Cardiac septum (tissue), 1 donor: ENCODE data around the gene KCNC3. TPM values are rescaled to one million over a fixed set of nuclear protein-coding genes. Genes with fewer than 3 reads are reported as not detected.

Experiments
- DNase-seq: peaks from one replicate; pipeline ENCODE4 v3.0.0-alpha.2; 2020; ENCODE audit warnings: low spot score
- intact Hi-C: fragments of 100-400 bp; cut with DNase I; formaldehyde crosslinking; loops from one replicate; pipeline ENCODE4 v1.14.0; 2022
- total RNA-seq: library from RNA; stranded (reverse); fragmentation: NEBNext Ultra II Directional; extraction: Animal tissue kit (Norgen Biotek cat#: 25700); gene quantifications from one replicate; pipeline ENCODE4 v1.2.1, GENCODE V29; 2021
- donor health status: DM: no; HTN: no; CAD: no.

The KCNC3 gene
- total RNA-seq, 1 donor from 2014 or later, result 3.8 TPM

DNA sequence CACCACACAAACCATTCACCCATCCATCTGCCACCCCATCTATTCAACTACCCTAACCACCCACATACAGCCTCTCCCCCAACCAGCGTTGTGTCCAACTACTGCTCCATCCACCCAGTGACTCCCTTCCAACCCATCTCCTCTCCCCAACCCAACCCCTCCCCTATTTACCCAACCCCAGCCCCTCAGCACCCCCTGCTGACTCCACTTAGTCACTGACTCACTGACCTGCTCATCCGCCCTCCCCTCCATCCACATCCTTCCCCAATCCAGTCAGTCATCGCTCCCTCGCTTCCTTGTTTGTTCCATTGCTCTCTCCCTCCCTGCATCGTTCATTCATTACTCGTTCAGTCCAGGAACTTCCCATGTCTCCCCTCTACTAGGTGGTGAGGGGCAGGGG, 39.2 kb downstream of the KCNC3 start:
- no peak for DNase-seq
- intact Hi-C loops, result no loop called here

DNA sequence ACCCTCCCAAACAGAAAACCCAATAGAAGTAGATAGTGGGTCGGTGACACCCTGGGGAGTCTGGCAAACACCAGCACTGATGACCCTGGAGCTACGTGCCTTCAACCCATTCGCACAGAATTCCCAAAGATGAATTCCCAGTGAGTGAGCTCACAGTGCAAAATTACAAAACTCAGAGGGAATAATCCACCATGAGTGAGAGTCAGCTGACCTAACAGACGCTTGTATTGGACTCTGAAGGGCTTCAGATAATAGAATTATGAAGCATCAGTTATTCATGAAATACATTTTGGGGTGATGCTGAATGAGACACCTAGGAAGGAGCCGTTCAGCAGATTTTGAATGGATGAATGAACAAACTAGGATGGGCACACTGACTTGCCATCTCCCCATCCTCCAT, 40.2 kb downstream of the KCNC3 start:
- intact Hi-C loops, result no loop called here
- DNase-seq, result no peak

DNA sequence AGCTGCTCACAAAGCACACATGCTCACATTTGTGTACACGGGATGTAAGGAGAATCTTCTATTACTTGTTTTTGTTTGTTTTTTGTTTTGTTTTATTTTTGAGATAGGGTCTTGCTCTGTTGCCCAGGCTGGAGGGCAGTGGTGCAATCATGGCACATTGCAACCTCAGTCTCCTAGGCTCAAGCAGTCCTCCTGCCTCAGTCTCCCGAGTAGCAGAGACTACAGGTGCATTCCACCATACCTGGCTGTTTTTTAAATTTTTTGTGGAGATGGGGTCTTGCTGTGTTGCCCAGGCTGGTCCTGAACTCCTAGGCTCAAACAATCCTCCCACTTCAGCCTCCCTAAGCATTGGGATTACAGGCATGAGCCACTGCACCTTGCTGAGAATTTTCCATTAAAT, 41.8 kb downstream of the KCNC3 start:
- DNase-seq, result no peak
- intact Hi-C loops, result no loop called here

DNA sequence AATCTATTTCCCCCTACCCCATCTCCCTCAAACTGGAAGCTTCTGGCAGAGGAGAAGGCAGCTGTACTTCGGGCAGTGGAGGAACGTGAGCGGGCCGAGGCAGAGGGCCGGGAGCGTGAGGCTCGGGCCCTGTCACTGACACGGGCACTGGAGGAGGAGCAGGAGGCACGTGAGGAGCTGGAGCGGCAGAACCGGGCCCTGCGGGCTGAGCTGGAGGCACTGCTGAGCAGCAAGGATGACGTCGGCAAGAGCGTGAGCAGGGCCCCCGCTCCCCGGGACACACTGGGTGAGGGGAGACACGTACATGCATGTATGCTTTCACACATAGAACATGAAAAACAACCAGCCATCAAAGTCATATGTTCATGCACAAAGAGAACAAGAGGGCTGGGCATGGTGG, 42.7 kb downstream of the KCNC3 start:
- no peak for DNase-seq
- intact Hi-C loops, result no loop called here

DNA sequence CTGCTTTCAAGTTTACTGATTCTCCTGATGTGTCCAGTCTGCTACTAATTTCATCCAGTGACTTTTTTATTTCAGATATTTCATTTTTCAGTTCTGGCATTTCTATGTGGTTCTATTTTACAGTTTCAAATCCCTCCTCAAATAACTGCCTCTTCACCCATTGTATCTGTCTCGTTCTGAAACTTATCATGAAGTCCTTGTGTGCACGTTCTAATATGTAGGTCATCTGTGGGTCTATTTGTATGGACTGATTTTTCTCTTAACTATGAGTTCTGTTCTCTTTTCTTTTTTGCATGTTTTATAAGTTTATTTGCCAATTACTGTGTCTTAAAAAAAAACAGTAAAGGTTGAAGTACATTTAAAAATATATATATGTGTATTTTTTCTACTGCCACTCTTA, 43.3 kb downstream of the KCNC3 start:
- intact Hi-C loops, result no loop called here
- no peak for DNase-seq

DNA sequence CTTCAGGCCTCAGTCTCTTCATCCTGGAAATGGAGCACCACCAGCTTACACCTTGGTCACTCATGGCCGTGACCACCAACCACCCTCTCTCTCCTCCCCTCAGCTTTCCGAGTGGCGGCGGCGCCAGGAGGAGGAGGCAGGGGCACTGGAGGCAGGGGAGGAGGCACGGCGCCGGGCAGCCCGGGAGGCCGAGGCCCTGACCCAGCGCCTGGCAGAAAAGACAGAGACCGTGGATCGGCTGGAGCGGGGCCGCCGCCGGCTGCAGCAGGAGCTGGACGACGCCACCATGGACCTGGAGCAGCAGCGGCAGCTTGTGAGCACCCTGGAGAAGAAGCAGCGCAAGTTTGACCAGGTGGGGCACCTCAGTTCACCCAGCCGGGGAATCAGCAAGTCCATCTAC, 47.7 kb downstream of the KCNC3 start:
- intact Hi-C loops, result no loop called here
- DNase-seq, result no peak

DNA sequence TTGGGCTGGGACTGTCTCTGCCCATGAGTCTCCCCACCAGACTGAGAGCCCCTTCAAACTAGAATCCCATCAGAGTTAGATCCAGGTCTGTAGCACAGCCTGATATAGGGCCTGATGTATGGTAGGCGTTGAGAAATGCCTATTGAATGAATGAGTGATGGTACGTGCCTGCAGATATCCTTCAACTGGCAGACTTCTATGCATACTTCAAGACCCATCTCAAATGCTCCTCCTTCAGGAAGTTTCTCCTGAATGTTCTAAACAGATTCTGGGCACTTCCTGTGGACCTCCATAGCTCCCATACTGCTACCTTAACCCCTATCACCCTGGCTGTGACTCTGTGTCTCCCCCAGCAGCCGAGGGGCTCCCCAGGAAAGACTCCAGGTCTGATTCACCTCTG, 48.2 kb downstream of the KCNC3 start:
- intact Hi-C loops, result no loop called here

DNA sequence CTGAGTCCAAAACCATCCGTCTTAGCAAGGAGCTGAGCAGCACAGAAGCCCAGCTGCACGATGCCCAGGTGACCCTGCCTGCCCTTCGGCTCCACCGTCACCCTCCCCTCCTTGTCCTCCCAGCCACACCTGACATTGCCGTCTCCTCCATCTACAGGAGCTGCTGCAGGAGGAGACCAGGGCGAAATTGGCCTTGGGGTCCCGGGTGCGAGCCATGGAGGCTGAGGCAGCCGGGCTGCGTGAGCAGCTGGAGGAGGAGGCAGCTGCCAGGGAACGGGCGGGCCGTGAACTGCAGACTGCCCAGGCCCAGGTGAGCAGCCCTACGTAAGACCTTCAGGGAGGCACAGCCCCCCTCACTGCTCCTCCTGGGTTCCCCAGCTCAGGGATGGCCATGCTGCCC, 49.1 kb downstream of the KCNC3 start:
- intact Hi-C loops, result no loop called here
- no peak for DNase-seq

More for the DNA sequence above, 48.2 kb downstream of the KCNC3 start:
- no peak for DNase-seq

DNA sequence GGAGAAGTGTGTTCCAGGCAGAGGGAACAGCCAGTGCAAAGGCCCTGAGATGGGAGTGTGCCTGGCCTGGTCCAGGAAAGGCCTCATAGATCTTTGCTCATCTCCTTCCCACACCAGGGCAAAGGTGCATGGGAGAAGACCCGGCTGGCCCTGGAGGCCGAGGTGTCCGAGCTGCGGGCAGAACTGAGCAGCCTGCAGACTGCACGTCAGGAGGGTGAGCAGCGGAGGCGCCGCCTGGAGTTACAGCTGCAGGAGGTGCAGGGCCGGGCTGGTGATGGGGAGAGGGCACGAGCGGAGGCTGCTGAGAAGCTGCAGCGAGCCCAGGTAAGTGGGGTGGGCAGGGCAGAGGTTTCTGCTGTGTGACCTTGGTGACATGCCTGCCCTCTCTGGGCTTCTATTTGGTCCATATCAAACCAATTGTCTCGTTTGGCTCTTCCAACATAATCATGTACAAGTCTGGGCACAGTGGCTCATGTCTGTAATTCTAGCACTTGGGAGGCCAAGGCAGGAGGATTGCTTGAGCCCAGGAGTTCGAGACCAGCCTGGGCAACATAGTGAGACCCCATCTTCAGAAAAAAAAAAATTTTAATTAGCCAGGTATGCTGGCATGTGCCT, 51.1 kb downstream of the KCNC3 start:
- DNase-seq, result no peak
- intact Hi-C loops, result no loop called here

DNA sequence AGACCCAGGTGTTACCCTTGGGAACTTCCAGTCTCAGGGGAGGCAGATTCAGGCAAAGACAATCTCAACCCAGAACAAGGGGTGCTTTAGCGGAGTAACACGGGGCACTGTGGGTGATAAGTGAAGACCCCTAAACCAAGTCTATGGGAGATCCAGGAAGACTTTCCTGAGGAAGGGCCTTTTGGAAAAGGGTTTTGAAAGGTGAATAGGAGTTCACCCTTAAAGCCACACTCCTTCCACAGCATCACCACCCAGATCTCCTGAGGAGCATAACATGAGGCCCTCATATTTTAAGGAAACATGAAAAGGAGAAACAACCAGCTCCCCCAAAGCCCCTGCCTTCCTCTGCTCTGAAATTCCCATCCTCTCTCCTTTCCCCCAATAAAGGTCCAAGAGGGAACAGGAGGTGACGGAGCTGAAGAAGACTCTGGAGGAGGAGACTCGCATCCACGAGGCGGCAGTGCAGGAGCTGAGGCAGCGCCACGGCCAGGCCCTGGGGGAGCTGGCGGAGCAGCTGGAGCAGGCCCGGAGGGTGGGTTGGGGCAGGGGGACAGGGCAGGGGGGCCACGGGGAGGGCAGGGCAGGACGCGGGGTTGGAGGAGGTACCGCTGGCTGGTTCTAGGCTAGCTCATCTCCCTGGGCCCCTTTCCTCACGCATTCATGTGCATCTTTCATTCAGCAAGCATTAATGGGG, 52.7 kb downstream of the KCNC3 start:
- DNase-seq, result no peak
- intact Hi-C loops, result no loop called here

DNA sequence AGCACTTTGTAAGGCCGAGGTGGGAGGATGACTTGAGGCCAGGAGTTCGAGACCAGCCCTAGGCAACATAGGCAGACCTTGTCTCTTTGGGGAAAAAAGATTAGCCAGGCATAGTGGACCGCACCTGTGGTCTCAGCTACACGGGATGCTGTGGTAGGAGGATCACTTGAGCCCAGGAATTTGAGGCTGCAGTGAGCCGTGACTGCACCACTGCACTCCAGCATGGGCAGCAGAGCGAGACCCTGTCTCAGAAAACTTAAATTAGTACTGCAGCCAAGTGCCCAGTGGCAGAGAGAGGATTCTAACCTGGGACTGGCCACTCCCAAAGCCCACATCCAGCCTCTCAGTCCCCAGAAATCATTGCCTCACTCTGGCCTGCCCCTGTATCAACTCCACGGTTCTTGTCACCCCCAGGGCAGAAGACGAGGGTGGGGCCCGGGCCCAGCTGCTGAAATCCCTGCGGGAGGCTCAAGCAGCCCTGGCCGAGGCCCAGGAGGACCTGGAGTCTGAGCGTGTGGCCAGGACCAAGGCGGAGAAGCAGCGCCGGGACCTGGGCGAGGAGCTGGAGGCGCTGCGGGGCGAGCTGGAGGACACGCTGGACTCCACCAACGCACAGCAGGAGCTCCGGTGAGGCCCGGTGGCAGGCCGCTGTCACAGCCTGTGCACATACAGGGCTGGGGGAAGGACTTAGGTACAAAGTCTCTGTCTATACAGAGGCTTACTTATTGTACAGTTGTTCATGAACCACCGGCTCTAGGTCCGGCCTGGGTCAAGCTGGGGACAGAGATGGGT, 53.4 kb downstream of the KCNC3 start:
- no peak for DNase-seq
- intact Hi-C loops, result no loop called here

DNA sequence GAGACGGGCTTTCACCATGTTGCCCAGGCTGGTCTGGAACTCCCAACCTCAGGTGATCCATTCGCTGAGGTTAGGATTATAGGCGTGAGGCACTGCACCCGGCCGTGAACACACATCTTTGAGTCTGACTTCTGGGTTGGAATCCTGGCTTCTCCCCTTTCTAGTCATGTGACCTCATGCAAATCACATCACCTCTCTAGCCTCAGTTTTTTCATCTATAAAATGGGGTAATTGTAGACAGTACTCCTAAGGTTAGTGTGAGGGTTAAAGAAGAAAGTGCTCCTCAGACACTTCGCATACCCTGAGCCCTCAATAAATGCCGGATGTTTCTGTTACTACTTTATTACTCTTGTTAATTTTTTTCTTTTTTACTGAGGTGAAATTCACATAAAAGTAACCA, 55.4 kb downstream of the KCNC3 start:
- no peak for DNase-seq
- intact Hi-C loops, result no loop called here

DNA sequence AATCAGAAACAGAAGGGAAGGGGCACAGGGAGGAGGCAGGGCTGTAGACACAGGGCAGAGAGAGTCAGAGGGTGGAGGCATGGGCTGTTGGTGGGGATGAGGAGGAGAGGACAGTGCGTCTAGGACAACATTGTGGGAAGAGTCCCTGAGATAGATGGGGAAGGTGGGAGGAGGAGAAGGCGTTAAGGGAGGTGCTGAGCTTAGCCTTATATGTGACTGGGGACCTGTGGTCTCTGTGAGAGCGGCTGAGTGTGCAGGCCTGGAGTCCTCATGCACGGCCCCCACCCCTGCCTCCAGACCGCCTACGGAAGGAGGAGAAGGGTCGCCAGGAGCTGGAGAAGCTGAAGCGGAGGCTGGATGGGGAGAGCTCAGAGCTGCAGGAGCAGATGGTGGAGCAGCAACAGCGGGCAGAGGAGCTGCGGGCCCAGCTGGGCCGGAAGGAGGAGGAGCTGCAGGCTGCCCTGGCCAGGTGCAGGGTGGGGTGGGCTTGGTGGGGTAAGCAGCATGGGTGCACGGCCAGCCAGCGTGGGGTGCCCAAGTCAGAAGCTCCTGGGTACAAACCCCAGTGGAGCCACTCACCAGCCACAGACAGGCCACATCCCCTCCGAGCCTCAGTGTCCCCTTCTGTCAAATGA, 56.8 kb downstream of the KCNC3 start:
- intact Hi-C loops, result no loop called here
- DNase-seq, result no peak

DNA sequence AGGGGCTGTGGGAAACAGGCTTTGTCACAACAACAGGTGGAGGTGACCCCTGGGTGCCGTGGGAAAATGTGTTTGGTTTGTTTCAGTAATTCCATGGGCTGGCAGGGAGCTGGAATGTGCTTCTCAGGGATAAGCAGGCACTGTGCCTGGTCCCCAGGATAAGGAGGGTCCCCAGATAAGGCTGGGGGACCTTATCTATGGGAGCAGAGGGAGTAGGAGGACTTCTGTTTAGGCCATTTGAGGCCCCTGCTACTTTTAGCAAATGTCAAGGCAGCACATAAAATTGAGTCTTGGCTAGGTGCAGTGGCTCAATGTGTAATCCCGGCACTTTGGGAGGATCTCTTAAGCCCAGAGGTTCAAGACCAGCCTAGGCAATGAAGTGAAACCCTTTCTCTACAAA, 59.5 kb downstream of the KCNC3 start:
- intact Hi-C loops, result no loop called here
- DNase-seq, result no peak

DNA sequence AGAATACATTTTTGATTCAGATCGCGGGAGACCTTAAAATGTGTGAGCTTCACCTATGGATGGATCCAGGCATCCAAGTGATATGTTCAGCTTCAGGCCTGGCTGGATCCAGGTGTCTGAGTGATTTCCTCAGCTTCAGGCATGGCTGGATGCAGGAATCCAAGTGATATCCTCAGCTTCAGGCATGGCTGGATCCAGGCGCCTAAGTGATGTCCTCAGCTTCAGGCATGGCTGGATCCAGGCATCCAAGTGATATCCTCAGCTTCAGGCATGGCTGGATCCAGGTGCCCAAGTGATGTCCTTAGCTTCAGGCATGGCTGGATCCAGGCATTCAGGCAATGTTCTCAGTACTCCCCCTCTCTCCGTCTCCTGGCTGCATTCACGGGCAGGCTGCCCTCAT, 60.7 kb downstream of the KCNC3 start:
- no peak for DNase-seq
- intact Hi-C loops, result no loop called here

DNA sequence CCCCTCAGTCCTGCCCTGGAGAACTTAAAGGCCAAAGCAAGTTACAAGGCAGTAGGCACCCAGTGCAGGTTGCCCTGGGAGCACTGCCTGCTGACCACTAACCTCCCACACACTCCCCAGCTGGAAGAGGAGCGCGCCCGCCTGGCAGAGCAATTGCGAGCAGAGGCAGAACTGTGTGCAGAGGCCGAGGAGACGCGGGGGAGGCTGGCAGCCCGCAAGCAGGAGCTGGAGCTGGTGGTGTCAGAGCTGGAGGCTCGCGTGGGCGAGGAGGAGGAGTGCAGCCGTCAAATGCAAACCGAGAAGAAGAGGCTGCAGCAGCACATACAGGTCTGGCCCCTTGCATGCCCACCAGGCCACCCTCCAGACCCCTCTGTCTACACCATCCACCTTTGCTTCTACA, 61.1 kb downstream of the KCNC3 start:
- DNase-seq, result no peak

DNA sequence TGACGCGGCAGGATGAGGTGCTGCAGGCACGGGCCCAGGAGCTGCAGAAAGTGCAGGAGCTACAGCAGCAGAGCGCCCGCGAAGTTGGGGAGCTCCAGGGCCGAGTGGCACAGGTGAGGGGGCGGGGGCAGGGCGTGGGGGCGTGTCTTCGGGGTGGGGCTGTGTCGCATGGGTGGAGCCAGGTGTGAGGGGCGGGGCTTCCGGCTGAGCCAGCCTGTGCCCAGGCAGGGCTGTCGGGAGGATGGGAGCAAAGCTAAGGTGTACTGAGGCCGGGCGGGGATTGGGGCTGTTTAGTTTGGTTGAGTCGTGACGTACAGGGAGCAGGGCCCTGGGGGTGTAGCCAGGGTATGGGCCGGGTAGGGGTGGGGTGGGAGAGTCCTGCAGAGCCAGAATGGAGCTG, 62.3 kb downstream of the KCNC3 start:
- DNase-seq, result no peak
- intact Hi-C loops, result no loop called here

More for the DNA sequence above, 61.1 kb downstream of the KCNC3 start:
- intact Hi-C loops, result no loop called here

DNA sequence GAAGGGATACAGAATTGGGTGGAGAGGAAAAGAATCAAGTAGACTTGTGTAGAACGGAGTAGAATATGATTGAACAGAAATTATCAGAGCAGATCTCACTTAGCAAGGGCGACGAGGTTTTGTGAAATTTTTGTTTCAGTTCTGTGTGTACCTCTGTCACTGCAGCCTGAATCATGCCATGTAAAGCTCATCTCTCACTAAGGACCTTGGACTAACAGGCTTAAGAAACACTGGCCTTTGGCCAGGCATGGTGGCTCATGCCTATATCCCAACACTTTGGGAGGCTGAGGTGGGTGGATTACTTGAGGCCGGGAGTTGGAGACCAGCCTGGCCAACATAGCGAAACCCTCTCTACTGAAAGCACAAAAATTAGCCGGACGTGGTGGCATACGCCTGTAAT, 63.1 kb downstream of the KCNC3 start:
- no peak for DNase-seq
- intact Hi-C loops, result no loop called here

DNA sequence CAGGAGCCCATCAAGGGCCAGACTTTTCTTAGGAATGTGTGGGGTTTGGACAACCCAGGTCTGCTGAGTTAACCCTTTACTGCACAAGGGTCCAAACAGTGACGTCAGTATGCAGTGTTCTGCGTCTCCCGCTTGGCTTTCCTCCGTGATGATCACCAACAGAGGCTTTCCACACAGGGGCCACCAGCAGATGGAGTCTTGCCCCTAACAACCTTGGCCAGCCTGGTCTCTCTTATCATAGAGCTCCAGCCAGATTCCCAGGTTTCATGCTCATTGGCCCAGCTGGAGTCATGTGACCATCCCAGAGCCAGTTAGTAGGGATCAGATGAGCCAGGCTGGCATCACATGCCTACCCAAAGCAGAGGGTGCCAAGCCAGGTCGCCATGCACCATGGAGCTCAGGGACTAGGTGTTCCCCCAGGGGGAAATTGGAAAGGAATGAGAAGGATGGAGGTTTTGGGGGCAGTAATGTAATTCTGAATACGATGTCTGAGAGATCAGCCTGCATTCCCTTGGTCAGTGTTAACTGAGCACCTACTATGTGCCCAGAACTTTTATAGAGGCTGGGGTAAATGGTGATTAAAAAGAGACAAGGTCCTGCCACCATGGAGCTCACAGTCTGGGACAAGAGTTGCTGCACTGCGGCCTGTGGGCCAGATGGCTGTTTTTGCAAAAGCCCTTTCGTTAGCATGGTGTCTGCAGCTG, 64.5 kb downstream of the KCNC3 start:
- intact Hi-C loops, result no loop called here
- DNase-seq, result no peak

DNA sequence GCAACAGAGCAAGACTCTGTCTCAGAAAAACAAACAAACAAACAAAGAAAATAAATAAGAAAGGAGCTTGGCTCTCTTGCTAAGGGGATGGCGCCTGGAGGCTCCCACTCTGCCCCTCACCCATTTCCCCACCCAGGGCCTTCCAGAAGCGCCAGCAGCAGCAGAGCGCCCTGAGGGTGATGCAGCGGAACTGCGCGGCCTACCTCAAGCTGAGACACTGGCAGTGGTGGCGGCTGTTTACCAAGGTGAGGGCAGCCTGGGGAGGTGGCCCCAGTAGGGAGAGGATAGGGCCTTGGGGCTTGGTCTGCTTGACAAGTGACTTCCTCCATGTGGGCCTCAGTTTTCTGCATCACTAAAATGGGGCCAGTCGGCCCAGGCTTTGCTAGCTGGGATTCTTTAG, 66.0 kb downstream of the KCNC3 start:
- no peak for DNase-seq
- intact Hi-C loops, result no loop called here
